Activated CD4-positive, alpha-beta T cell treated with anti-CD3 and anti-CD28 coated beads for 4 hours (primary cell): ENCODE measurements around the gene RPL29.

ENCODE experiments used
- DNase-seq, 2 donors: peaks; one replicate each; pipeline ENCODE4 v3.0.0-alpha.2; 2020

The RPL29 gene

DNA sequence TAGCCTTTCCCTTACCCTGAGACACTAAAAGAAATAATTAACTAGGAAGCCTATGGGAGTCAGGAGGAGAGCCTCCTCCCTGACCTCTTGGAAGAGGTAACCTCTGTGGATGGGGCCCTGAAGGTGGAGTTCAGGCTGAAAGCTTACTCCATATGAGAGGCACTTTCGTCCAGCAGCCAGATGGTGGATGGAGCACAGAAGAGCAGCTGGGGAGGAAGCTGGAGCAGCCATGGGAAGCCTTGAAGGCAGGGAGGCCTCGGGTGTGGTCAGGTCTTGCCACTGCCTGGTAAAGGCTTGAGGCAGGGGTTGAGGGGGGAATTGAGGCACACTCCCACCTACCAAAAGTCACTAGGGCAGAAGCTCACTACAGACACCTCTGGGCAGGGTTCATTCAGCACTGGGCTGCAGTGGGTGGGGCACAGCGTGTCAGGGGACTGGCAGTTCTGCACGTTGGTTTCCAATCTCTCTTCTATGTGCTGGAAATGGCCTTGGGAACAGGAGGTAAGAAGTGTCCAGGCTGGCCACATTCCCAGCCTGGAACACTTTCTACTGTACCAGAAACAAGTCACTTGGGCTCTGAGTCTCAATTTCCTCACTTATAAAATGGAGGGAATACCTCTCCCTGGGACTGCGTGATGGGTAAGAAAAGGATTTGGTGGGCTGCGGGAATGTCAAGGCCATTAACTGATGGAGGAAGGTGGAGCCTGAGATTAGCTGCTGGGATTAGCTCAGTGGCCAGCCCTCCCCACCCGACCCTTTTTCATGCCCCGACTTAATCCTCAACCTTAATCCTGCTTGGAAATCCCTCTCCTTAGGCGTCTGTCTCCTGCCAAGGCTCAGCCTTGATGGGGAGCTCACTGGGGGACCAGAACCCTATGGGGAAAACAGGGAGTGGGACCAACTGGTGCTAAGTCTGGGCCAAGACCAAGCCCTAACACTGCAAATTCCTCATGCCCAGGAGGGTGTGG, 33.8 kb downstream of the RPL29 start:
- DNase-seq, result no peak

DNA sequence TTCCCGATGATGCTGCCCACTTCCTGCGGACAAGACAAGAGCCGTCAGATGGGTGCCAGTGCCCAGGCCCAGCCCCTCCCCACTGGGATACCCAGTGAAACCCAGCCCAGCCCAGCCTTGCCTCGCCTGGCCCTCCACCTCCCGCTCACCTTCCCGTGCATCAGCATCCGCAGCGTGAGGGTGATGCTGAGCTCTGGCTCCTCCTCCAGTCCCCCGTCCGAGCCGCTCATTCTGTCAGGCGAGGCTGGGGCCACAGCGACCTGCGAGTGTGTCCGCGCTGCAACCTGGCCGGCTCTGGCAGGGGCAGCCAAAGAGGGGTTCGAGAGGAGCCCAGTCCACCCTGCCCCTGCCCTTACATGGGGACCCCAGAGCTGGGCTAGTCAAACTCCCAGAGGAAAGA, 34.7 kb downstream of the RPL29 start:
- no peak for DNase-seq

- no peak for DNase-seq
These were observed 35.3 kb downstream of the RPL29 start for GRCh38 chr3:51960386-51960785.

DNA sequence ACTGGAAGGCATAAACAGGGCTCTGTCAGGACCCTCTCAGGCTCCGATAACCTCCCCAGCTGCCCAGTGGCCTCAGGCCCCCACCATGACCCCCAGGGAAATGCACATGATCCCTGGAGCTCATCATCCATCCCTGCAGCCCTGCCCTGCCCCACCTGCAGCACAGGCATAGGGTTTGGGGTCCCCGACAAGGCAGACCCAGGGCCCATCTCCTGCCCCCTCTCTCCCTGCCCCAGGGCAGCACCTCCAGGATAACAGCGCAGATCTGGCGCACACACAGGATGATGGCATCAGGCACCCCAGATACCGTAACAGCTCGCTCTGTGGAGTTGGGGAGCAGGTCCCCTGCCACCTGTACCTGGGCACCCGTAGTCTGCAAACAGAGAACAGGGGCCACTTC, 36.0 kb downstream of the RPL29 start:
- no peak for DNase-seq

GRCh38 chr3:51958603-51959521, 36.8 kb downstream of the RPL29 start:
- no peak for DNase-seq

DNA sequence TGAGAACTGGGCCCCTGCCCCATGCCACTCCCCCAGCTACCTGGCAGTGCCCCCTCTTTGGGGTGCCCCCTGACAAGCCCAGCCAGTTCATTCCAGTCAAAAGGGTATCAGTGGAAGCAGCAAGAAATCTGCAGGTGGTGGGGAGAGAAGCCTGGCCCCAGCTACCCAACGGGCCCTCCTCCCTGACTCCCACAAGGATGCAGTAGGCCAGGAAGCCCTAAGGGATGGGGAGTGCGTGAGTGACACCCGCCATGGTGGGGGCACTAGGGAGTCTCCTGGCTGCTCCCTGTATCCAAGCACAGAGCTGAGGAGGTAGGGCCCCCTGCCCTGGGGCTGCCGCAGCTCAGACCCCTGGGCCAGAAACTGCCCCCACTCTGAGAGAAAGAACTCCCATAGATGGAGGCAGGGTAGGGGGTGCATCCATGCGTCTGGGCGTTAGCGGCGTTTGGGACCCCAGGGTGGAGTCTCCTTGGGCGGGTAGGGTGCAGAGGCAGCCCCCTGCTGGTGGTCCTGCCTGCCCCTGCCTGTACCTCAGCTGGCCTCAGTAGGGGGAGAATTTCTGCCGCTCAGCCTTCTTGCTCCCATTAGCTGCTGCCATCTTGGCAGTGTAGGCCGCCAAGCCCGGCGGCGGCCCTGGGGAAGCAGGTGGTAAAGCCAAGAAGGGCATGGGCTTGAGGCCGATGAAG, 38.0 kb downstream of the RPL29 start:
- DNase-seq, result no peak

- peak in 1 of 2 donors; percentile 30 for DNase-seq
These were observed 39.6 kb downstream of the RPL29 start for GRCh38 chr3:51955893-51956770.

DNA sequence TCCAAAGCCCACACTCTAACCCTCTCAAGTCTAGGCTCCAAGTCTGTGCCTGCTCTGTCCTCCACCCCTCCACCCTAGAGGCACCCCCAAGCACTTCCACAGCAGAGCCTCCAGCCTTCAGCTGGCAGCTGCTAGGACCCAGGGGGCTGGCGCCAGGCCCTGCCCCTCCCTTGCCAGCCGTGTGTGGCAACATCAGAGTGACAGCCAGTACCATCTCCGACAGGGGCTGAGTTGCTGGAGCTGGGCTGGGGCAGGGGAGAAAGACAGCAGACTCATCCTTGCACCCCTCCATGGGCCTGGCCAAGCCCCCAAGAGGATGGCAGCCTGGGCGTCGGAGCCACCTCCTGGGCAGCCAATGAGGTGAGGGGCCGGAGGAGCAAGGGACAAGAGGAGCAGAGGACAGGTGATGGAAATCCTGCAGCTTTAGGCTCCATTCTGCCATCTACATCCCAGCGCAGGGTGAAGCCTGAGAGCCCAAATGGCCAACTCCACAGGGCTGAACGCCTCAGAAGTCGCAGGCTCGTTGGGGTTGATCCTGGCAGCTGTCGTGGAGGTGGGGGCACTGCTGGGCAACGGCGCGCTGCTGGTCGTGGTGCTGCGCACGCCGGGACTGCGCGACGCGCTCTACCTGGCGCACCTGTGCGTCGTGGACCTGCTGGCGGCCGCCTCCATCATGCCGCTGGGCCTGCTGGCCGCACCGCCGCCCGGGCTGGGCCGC, 40.4 kb downstream of the RPL29 start, which contains the start of gene GPR62:
TSS of gene GPR62 (plus strand) at position 207 of the 718 bp plus-strand sequence. CDS start at position 479, 272 bp downstream.
- DNase-seq, result no peak

- no peak for DNase-seq
These were observed 41.0 kb downstream of the RPL29 start for GRCh38 chr3:51954713-51955112.

DNA sequence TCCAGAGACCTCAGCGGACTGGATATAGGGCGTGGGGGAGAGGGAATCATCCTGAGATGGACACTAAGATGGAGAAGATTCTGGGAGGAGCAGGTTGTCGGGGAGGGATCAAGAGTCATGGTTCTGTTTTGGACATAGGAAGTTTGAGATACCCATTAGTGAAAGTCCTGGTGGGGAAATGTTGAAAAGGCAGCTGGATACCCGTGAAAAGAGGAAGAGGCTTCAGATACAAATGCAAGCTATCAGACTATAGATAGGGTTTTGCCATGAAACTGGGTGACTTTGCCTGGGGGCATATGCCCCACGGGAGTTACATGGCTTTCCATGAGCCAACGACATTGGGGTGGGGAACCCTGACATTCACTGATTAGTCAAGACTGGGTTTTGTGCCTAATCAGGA, 41.6 kb downstream of the RPL29 start:
- DNase-seq, result no peak

- DNase-seq, result no peak
These were observed 42.2 kb downstream of the RPL29 start for GRCh38 chr3:51953445-51953844.

- no peak for DNase-seq
These were observed 44.8 kb downstream of the RPL29 start for GRCh38 chr3:51950899-51951298.

GRCh38 chr3:51949121-51949520, 46.6 kb downstream of the RPL29 start:
- DNase-seq, result no peak

GRCh38 chr3:51948016-51948580, 47.6 kb downstream of the RPL29 start:
- no peak for DNase-seq

GRCh38 chr3:51947215-51947900, 48.3 kb downstream of the RPL29 start:
- DNase-seq, result no peak

DNA sequence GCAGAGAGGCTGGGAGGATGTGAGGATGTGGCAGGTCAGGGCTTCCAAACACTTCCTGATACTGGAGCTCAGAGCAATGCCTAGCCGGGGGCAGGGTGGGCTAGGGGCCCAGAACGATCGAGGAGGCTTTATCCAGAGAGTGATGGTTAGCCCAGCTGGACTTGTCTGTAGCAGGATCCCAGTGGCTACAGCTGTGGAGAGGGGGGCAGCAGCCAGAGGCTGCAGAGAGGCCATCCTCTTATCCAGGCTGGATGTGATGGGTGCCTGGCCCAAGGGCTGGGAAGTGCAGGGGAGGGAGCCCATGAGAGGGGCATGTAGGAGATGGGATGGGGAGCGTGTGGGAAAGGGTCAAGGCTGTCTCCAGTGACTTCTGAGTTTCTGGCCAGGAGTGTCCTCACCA, 48.9 kb downstream of the RPL29 start:
- no peak for DNase-seq

DNA sequence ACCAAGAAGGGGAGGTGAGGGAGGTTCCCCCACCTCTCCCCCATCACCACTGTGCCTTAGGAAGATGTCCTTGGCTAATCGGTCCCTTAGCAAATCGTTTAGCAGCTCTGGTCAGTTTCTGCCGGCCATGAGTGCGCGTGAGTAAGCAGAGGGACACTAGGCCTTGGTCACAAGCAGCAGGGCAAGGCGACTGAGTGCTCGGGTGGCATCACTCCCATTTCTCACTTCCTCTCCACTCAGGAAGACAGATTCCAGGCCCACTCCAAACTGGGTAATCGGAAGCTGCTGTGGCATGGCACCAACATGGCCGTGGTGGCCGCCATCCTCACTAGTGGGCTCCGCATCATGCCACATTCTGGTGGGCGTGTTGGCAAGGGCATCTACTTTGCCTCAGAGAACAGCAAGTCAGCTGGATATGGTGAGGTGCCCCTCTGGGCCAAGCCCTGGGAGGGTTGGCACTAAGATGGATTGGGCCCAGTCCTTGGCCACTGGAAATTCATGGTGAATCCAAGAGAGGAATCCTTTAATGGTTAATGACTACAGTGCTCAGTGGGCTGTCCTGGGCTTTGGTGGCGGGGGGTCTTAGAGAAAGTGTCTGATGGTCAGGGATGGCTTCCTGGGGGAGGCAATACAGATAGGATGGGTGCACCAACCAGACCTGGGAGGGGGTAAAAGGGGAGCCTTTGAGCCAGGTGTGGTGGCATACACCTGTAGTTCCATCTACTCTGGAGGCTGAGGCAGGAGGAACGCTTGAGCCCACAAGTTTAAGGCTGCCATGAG, 49.6 kb downstream of the RPL29 start:
- DNase-seq, result no peak

- DNase-seq, result no peak
These were observed 50.5 kb downstream of the RPL29 start for GRCh38 chr3:51945031-51945840.
